SKM-1 treated with dmso at 0.1 percent for 144 hours (cell line): ENCODE measurements around the gene CCDC102B.
"Not testable (repeated sequence)": the region's sequence is repeated elsewhere in the genome, so short reads cannot be mapped to it uniquely, and the experiment has no call there.

Experiments
- DNase-seq: peaks from one replicate; lab custom pipeline; 2025; ENCODE audit not compliant: unreplicated experiment; lab: John Stamatoyannopoulos, UW

CCDC102B gene

DNA sequence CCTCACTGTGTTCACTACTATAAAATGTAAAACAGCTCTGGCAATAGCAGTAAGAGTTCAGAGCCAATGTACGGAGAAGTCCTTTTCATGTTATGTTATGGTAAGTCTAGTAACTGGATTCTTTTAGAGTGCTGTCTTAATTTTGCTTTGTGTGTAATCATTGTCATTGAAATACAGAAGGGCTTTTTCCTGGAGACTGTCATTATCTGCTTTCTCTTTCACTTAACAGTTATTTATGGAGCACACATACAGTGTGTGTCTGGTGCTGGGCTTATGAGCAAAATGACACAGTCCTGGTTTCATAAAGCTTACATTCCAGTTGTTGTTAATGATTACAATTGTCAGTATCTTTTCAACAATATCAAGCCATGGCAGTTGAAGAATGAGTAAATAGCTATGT is 95.5 kb downstream of the CCDC102B start:
- no peak for DNase-seq

DNA sequence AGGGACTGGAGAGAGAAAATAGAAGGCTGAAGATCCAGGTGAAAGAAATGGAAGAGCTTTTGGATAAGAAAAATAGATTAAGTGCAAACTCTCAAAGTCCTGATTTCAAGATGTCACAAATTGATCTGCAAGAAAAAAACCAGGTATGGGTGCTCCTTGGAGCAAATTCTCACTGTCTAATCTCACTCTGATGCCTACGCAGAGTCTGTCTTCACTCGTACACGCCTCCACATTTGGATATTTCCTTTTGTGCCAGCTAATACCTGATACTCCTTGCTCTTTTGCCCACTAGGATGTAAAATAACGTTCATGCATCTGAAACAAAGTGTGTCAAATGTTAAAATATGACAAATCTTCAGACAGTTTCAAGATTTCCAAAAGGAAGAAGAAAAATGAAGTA is 99.4 kb downstream of the CCDC102B start:
- no peak for DNase-seq

DNA sequence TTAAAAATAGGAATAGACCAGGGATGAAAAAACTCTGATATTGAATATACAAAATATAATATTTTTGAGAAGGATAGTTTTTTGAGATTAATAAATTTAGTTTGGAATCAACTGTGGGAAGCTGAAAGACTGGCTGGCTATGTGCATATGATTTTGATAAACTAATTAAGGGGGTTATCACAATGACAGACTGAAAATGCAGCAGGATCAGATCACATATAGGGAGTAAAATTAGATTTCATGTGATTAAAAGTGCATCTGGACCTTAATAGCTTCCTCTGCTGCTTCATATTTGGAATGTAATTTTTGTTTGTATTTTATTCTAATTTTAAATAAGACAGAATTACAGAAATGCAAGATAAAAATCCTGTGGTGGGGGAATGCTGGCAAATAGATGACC is 111.7 kb downstream of the CCDC102B start:
- no peak for DNase-seq

DNA sequence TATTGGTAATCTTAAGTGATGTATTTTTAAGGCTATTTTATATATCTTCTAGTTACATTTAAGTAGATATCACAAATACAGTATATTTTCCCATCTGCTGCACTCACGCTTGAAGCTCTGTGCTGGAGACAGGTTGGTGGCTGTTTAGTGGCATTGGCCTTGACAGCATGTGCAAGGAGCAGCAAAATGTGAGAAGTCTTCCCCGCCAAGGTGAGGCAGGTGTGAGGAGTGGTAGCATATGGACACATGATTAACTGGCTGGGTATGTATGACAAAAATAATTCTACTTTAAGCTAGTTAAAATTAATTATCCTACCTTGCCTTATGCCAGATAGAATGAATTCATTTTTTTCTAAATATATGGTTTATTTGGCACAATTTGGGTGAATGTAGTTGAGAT is 117.2 kb downstream of the CCDC102B start:
- no peak for DNase-seq

DNA sequence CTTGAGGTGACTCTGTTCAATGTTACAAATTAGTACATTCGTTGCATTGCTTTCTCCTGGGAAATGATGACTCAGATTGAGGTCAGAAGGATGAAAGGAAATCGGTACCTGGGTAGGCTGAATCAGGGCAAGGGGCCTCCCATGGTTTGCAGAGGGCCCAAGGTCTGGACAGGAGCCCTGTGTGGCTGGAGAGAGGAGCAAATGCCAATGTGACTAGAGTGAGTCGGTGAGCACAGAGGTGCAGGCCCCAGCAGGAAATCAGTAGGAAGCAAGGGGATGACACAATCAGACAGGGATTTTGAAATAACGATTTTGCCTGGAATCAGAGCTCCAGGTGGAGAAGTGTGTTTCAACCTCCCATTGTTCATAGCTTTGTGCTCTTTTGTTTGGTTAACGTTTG is 118.9 kb downstream of the CCDC102B start:
- peak; percentile 4 for DNase-seq

DNA sequence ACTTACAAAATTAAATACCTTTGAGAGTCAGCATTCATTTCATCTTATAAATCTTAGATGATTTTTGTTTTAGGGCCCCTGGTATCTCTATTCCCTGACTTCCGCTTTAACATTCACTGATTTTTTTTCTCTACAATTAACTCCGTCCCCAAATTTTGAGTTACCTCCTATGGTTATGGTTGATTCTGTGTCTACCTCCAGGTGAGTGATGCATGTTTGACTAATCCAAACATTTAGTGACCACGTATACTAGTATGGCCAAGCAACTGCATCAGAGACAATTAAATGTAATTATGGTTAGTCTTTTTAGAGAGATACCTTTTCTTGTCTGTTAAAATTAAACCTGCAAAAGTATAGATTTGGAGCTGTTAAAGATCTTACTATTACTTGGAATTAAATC is 120.3 kb downstream of the CCDC102B start:
- DNase-seq: no peak

DNA sequence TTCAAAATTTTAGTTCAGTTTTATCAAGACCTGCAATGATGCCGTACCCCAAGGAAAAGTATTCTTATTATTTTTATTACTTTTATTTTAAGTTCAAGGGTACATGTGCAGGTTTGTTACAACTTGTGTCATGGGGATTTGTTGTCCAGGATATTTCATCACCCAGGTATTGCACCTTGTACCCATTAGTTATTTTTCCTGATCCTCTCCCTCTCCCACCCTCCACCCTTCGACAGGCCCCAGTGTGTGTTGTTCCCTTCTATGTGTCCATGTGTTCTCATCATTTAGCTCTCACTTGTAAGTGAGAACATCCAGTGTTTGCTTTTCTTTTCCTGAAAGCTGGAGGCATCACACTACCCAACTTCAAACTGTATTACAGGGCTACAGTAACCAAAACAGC is 122.0 kb downstream of the CCDC102B start:
- no peak for DNase-seq

DNA sequence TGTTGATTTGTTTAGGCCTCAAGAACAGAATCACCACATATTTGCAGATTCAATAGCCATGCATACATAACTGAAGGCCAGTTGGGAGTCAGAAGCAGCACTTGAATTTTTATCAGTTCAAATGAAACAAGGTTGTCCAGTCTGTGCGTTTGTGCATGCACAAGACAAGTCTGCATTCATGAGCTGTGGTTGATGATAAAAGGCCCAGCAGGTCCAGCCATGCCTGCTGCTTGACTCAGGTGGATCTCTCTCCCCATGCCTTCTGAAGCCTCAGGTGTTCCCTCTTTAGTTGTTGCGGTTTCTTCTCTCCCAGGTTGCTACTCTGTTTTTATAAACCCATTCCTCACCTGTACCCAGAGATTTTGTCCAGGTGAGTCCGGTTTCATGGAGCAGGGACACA is 124.5 kb downstream of the CCDC102B start:
- DNase-seq: no peak

DNA sequence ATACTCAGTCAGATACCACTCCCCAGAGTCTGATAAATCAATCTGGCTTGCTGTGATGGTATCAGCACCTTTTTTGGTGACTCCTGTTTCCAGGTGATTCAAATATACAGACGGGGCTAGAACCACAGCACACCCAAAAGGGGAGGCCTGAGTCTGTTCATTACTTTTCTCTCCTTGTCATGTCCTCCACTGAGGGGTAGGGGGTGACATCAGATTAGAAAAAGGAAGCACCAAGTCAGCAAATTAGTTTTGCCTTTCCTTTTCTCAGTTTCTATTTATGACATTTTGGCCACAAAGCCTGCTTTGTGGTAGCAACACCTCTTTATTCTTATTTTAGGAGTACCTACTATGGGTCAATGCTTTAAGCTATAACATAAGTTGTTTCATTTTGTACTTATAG is 127.4 kb downstream of the CCDC102B start:
- no peak for DNase-seq

DNA sequence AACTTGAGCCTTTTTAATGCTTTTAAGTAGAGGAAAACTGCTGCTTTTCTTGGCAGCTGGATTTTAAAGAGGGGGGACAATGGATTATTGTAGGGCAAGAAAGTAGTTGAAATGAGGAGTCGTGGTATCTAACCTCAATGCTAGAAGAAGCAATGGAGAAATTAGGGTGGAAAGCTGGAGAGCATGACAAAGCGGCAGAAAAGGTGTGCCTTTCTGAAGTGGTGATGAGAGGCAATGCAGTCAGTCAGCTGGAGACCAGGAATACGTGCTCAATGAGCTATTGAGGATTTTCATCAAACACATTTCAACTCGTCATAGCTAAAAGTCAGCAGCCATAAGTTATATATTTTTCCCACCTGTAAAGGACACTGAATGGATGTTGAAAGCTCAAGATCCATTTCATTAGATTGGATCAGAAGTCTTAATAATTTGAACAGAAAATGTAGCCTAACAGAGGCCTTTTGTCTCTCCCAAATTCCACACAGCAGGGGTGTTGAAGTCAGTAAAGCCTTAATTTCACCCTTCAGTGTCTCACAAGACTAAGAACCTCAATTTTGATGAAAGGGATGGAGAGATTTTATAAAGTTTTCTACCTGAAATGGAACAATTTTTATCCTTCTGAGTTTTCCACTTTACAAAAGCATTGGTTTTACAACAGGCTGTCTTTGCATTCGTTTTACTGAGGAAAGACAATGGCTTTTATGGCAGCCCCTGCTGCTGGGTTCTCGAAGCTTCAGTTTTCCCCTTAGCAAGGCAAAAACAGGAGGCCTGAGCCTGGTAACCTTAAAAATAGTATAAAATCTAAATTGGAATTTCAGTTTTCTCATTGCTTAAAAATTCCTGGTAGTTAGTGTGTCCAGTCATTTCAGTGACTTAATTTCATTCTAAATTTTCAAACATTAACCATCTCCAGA is 131.1 kb downstream of the CCDC102B start:
- no peak for DNase-seq

DNA sequence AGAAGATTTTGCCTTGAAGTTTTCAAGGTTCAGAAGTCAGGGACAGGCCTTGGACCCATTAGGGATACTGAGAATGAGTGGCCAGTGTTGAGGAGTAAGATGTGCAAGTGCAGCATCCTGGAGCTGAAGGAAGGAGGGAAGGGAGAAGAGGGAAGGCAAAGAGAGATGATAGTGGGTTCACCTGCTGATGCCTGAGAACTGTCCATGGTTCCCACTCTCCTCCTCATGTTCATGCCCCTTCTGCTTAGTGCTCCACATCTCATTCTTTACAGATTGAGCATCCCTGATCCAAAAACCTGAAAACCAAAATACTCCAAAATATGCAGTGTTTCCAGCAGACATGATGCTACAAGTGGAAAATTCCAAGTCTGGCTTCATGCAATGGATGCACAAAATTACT is 137.8 kb downstream of the CCDC102B start:
- no peak for DNase-seq

DNA sequence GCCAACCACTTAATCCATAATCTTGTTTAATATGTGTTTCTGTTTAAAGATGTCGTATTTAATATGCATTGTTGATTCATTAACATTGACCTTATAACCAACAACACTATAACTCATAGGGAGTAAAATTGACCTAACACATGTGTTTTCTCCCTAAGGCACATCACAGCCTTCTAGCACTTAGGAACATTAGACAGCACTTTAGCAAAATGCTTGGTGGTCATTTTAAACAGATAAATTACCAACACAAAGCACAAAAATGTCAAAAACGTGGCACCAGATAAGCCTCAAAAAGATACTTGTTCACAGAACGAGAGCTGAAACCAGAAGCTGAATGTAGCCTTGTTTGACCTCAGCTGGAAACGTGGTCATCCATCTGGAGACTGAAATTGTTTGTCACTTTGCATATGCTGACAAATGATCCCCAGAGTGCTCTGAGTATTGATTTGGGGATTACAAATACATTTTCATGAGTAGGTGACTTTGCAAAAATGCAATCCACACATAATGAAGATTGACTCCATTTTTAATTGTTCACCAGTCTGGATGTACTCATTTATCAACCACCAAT is 139.2 kb downstream of the CCDC102B start:
- no peak for DNase-seq

DNA sequence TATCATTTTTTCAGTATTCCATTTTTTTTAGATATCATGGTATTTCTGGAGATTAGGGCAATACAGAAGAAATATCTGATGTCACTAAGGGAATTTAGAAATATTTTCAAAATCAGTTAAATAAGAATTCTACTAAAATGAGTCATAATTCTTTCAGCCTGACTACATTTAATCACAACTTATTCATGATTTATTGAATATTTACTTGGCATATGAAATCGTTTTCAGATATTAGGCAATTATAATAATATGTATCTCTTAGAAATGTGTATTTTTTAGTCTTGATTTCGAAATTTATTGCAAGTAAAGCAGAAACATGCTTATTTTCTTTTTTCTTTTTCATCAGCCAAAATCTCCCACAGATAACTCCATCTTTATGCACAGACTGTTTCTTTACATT is 142.2 kb downstream of the CCDC102B start:
- DNase-seq: no peak

DNA sequence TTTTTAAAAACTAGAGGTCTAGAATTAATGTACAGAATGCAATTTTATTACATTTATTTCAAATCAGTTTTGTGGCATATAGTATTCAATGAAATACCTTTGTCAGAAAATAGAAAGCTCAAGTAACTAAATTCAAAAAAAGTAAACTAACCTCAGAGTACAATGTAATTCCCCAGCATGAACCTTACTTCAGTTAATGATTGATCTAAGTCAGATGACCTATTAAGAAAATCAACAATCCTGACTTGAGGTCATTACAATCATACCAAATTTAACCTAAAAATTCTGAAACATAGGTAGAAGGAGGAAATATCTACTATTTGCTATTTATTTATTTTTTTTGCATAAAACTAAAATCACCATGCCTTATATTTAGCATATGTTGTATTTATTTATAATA is 142.9 kb downstream of the CCDC102B start:
- DNase-seq: no peak

DNA sequence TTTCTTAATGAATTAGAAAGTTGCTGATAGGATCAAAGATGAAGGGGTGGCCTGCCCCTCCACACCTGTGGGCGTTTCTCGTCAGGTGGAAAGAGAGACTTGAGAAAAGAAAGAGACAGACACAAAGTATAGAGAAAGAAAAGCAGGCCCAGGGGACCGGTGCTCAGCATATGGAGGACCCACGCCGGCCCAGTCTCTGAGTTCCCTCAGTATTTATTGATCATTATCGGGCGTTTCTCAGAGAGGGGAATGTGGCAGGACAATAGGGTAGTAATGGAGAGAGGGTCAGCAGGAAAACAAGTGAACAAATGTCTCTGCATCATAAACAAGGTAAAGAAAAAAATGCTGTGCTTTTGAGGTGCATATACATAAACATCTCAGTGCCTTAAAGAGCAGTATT is 144.3 kb downstream of the CCDC102B start:
- DNase-seq: no peak

DNA sequence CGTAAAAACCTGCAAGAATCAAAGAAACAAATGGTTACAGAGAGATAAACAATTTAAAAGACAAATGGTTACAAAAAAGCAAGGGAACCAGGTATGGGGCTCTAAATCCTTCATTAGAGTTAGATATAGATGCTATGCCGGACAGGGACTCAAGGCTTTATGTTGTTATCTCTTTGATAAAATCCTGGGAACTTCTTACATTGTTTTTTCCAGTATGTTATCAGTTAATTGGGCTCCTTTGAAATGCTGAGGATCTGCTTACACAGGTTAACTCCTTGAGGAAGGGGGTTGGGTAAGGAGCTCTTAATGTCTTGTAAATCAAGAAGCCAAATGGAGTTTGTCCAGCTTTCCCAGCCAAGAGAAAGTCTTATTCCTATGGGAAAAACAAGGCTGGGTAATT is 146.0 kb downstream of the CCDC102B start:
- DNase-seq: not testable (repeated sequence)

DNA sequence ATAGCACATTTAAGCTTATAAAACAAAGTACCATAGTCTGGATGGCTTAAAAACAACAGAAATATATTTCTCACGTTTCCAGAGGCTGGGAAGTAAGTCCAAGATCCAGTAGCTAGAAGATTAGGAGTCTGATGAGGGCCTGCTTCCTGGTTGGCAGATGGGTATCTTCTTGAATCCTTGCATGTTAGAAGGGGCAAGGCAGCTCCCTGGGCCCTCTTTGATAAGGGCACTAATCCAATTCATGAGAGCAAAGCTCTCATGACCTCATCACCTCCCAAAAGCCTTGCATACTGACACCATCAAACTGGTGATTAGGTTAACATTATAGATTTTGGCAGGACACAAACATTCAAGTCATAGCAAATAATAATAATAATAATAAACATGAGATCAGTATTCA is 146.4 kb downstream of the CCDC102B start:
- no peak for DNase-seq

DNA sequence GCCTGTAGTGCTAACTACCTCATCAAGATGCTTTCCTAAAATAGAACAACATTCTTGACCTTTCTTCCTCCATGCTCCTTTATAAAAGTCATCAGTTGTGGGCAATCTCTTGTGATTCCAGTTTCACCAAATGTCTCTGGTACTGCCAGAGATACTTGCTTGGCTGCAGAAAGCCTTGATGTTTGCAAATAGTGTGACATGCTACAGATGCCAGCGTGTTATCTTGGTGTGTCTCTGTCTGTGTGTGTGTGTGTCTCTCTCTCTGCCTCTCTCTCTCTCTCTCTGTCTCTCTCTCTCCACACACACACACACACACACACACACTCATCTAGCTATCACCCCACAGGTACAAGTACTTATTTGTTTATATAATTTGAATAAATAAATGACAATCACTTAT is 146.9 kb downstream of the CCDC102B start:
- DNase-seq: no peak

DNA sequence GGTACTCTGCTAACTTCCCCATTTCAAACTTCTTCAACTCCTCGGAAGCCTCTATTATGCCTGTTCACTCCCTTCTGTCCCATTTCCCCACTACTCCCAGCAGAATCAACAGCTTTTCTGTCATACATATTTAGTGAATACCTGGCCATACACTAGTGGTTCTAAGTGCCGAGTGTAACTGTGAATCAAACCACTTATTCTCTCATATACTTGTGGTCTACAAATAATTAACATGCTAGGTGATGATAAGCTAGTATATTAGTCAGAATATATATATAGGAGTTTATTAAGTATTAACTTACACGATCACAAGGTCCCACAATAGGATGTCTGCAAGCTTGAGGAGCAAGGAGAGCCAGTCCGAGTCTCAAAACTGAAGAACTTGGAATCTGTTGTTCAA is 150.7 kb downstream of the CCDC102B start:
- no peak for DNase-seq

DNA sequence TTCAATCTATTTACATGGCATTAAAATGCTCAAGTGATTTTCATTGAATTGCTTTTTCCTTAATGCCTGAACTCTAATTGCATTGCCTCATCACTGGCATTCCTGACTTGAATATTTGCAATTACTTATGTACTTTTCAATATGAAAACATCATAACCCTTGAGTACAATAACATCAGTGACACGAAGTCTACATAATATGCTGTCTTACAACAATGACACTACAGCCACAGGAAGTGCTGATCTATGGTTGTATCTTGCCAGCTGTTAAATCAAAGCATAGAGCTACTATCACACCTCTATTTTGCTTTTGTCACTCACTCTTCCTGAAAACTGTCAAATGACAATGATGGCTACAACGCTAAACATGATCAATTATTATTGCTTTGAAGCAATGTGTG is 156.9 kb downstream of the CCDC102B start:
- no peak for DNase-seq

DNA sequence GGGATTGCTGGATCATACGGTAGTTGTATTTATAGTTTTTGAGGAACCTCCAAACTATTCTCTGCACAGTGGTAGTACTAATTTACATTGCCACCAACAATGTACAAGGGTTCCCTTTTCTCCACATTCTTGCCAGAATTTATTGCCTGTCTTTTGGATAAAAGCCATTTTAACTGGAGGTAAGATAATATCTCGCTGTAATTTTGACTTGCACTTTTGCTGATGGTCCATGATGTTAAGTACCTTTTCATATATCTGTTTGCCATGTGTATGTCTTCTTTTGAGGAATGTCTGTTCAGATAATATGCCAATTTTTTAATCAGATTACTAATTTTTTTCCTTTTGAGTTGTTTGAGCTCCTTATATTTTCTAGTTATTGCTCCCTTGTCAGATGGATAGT is 158.8 kb downstream of the CCDC102B start:
- DNase-seq: no peak

DNA sequence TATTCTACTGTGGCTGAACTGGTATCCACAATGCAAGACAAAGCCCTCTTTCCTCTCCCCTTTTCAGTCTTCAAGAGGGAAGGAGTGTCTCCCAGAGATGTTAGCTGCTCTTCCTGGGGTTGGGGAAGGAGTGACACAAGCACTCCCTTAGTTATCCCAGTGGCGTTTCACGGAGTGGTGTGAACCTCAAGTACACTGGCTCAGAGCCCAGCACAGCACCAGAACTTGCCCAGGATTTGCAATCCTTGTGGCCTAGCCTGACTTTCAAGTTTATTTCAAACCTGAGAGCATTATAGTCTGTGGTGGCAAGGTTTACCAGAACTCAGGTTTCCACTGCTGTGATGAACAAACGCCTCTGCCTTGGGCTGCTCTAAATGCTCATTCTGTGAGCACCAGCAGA is 162.5 kb downstream of the CCDC102B start:
- DNase-seq: no peak

DNA sequence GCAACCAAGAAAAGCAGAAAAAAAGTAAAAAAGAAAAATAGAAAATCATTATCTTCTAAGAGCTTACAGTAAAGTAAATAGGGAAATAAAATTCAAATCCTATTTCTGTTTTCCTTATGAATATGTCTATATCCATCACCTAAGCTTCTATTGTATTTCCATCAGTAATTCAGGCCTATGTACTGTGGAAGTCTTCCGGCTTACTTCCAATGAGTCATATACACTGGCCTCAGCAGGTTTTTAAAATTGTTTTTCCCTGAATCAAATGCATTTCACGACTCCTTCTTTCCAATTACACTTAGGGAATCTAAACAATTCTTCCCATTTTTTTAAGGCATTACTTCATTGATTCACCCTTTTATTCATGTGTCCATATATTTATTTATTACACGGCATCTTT is 164.7 kb downstream of the CCDC102B start:
- DNase-seq: no peak
